MM.1S (cell line): ENCODE results near the gene VPREB1.

Experiments
- DNase-seq: peaks from one replicate; pipeline ENCODE4 v3.0.0-alpha.2; 2015
- H2AFZ ChIP-seq: fragments of 300-600 bp; sonication (generic); 2 replicates; pipeline ENCODE4 v1.6.0; 2016; ENCODE audit warnings: antibody characterized with exemption, low read length
- H3F3A ChIP-seq: fragments of 300-600 bp; sonication (generic); 2 replicates; pipeline ENCODE4 v1.6.1; 2016; ENCODE audit warnings: mild to moderate bottlenecking, antibody characterized with exemption, low read length, moderate library complexity, mixed read lengths; ENCODE audit not compliant: insufficient read depth
- H3K27ac ChIP-seq: fragments of 300-600 bp; sonication (generic); 2 replicates; pipeline ENCODE4 v1.5.1; 2016; ENCODE audit warnings: mild to moderate bottlenecking, low read length
- H3K27me3 ChIP-seq: fragments of 300-600 bp; sonication (generic); replicated peaks from 2 replicates; pipeline ENCODE4 v1.6.0; 2016; ENCODE audit warnings: low read length; ENCODE audit not compliant: insufficient read depth
- H3K36me3 ChIP-seq: fragments of 300-600 bp; sonication (generic); replicated peaks from 2 replicates; pipeline ENCODE4 v1.6.1; 2016; ENCODE audit warnings: mild to moderate bottlenecking, low read length, mixed read lengths; ENCODE audit not compliant: insufficient read depth
- H3K4me1 ChIP-seq: fragments of 300-600 bp; sonication (generic); 2 replicates; pipeline ENCODE4 v1.6.1; 2016; ENCODE audit warnings: low read length, mixed read lengths
- H3K4me2 ChIP-seq: fragments of 300-600 bp; sonication (generic); 2 replicates; pipeline ENCODE4 v1.6.0; 2016; ENCODE audit warnings: low read depth, low read length
- H3K4me3 ChIP-seq: fragments of 300-600 bp; sonication (generic); 2 replicates; pipeline ENCODE4 v1.5.1; 2016; ENCODE audit warnings: low read length, mixed read lengths
- H3K79me2 ChIP-seq: fragments of 300-600 bp; sonication (generic); 2 replicates; pipeline ENCODE4 v1.6.1; 2016; ENCODE audit warnings: mixed run types, low read length, mixed read lengths
- H3K9ac ChIP-seq: fragments of 300-600 bp; sonication (generic); 2 replicates; pipeline ENCODE4 v1.6.1; 2016; ENCODE audit warnings: low read length, mixed read lengths
- H3K9me2 ChIP-seq: fragments of 300-600 bp; sonication (generic); replicated peaks from 2 replicates; pipeline ENCODE4 v1.6.1; 2016; ENCODE audit warnings: mild to moderate bottlenecking, low read length, mixed read lengths; ENCODE audit not compliant: insufficient read depth
- H3K9me3 ChIP-seq: fragments of 300-600 bp; sonication (generic); replicated peaks from 2 replicates; pipeline ENCODE4 v1.6.1; 2016; ENCODE audit warnings: mild to moderate bottlenecking, low read length, mixed read lengths; ENCODE audit not compliant: insufficient read depth
- H4K20me1 ChIP-seq: fragments of 300-600 bp; sonication (generic); 2 replicates; pipeline ENCODE4 v1.6.1; 2016; ENCODE audit warnings: mild to moderate bottlenecking, low read length, moderate library complexity, mixed read lengths; ENCODE audit not compliant: insufficient read depth
- CTCF ChIP-seq: fragments of 300-600 bp; sonication (generic); IDR thresholded peaks from 2 replicates; pipeline ENCODE4 v1.5.1; 2016; ENCODE audit warnings: antibody characterized with exemption, low read length, mixed read lengths
- EZH2 ChIP-seq: fragments of 300-600 bp; sonication (generic); optimal IDR thresholded peaks from 2 replicates; pipeline ENCODE3; 2017; ENCODE audit warnings: low read depth, mild to moderate bottlenecking, antibody characterized with exemption, low read length, mixed read lengths
- EZH2phosphoT487 ChIP-seq: fragments of 300-600 bp; sonication (generic); IDR thresholded peaks from 2 replicates; pipeline ENCODE4 v1.6.1; 2018; ENCODE audit warnings: antibody characterized with exemption, low read length

VPREB1 gene

DNA sequence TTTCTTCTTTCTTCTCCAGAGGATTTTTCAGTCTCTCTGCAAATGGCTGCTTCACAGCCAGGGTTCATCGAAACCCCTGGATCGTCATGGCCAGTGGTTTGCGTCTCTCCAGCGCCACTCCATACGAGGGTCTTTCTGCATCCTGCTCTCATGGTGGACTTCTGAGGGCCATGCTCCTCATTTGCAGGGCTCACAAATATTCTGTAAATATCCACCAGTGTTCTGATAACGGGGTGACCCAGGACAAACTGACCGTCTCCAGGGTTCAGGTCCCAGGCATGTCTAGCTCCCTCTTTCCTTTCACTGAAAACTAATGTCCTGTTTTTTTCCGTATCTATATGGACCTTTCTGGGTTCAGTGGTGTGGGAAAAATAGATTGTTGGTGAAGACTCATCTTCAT, 15.7 kb upstream of the VPREB1 start:
- no peaks in the 10 kb centered on the region for H3K4me1 ChIP-seq
- no peaks in the 10 kb centered on the region for H3K79me2 ChIP-seq
- H4K20me1 ChIP-seq, result no peaks in the 10 kb centered on the region
- no peaks in the 10 kb centered on the region for H3K9me3 ChIP-seq
- no peaks in the 10 kb centered on the region for H3K36me3 ChIP-seq
- no peak overlapping the region for H2AFZ ChIP-seq
- no peak for DNase-seq
- no peaks in the 10 kb centered on the region for H3F3A ChIP-seq
- no peak overlapping the region for H3K27ac ChIP-seq
- H3K4me2 ChIP-seq, result no peak overlapping the region
- TF ChIP-seq CTCF (no peak), EZH2phosphoT487 (no peak), EZH2 (no peak)
- H3K27me3 ChIP-seq, result no peaks in the 10 kb centered on the region
- H3K4me3 ChIP-seq, result no peak overlapping the region
- no peak overlapping the region for H3K9ac ChIP-seq
- H3K9me2 ChIP-seq, result no peaks in the 10 kb centered on the region

DNA sequence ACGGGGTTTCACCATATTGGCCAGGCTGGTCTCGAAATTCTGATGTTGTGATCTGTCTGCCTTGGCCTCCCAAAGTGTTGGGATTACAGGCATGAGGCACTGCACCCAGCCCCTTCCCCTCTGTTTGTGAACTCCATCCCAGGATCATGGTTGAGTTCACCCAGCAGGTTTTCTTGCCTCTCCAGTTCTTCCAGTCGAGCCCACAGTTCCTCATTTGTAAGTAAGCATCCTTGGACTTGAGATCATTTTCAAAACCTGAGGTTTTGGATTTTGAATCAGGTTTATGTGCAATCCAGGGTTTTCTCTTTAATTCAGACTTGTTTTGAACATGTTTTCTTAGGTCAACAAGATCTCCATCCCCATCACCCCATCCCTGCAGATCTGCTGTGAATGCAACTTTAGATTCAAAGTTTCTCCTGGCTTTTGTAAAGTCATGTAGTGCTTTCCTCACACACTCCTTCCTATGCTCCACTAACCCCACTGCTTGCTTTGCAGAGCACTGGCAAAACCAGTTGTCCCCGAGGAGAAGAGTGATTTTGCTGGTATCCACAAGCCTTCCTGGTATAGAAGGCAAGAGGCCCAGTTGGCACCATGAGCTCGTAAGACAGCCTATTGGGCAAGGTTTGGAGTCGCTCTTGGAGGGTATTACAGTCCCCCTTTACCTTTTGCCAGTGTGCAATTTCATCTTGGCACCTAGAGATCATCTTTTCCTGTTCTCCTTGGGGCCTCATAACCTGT, 14.7 kb upstream of the VPREB1 start:
- Histone ChIP-seq H3F3A (no peaks in the 10 kb centered on the region), H3K9ac (no peak overlapping the region), H4K20me1 (no peaks in the 10 kb centered on the region), H3K4me1 (no peaks in the 10 kb centered on the region), H3K36me3 (no peaks in the 10 kb centered on the region), H3K9me2 (no peaks in the 10 kb centered on the region), H3K9me3 (no peaks in the 10 kb centered on the region), H2AFZ (no peak overlapping the region), H3K4me2 (no peak overlapping the region), H3K27me3 (no peaks in the 10 kb centered on the region), H3K4me3 (no peak overlapping the region), H3K27ac (no peak overlapping the region), H3K79me2 (no peaks in the 10 kb centered on the region)
- no peak for DNase-seq
- TF ChIP-seq CTCF (no peak), EZH2 (no peak), EZH2phosphoT487 (no peak)

- H3K4me1 ChIP-seq, result no peaks in the 10 kb centered on the region
- no peak overlapping the region for H3K27ac ChIP-seq
- H3K9me2 ChIP-seq, result no peaks in the 10 kb centered on the region
- no peak overlapping the region for H3K9ac ChIP-seq
- H3K4me2 ChIP-seq, result no peak overlapping the region
- H3K27me3 ChIP-seq, result no peaks in the 10 kb centered on the region
- H3K36me3 ChIP-seq, result no peaks in the 10 kb centered on the region
- no peaks in the 10 kb centered on the region for H4K20me1 ChIP-seq
- H3K4me3 ChIP-seq, result no peak overlapping the region
- no peak for DNase-seq
- no peaks in the 10 kb centered on the region for H3K9me3 ChIP-seq
- TF ChIP-seq EZH2phosphoT487, result no peak
- no peak for TF ChIP-seq EZH2
- no peak for TF ChIP-seq CTCF
- no peaks in the 10 kb centered on the region for H3K79me2 ChIP-seq
- H3F3A ChIP-seq, result no peaks in the 10 kb centered on the region
- no peak overlapping the region for H2AFZ ChIP-seq
These were observed 14.1 kb upstream of the VPREB1 start for GRCh38 chr22:22230438-22230837.
